Left kidney (tissue), 2 donors: ENCODE data around the gene ZDHHC11B. TPM values are rescaled to one million over a fixed set of nuclear protein-coding genes. Genes with fewer than 3 reads are reported as not detected.
"Not testable (repeated sequence)": the region's sequence is repeated elsewhere in the genome, so short reads cannot be mapped to it uniquely, and the experiment has no call there.

Experiments
- DNase-seq: peaks from one replicate; pipeline ENCODE4 v3.0.0-alpha.2; 2013
- polyA plus RNA-seq: library from polyadenylated mRNA; unstranded; fragments of 120-200 nt; gene quantifications from one replicate; pipeline ENCODE4 v1.2.1, GENCODE V29; 2013; ENCODE audit not compliant: insufficient read length

The ZDHHC11B gene
- polyA plus RNA-seq, 1 donor: 8.9 TPM

DNA sequence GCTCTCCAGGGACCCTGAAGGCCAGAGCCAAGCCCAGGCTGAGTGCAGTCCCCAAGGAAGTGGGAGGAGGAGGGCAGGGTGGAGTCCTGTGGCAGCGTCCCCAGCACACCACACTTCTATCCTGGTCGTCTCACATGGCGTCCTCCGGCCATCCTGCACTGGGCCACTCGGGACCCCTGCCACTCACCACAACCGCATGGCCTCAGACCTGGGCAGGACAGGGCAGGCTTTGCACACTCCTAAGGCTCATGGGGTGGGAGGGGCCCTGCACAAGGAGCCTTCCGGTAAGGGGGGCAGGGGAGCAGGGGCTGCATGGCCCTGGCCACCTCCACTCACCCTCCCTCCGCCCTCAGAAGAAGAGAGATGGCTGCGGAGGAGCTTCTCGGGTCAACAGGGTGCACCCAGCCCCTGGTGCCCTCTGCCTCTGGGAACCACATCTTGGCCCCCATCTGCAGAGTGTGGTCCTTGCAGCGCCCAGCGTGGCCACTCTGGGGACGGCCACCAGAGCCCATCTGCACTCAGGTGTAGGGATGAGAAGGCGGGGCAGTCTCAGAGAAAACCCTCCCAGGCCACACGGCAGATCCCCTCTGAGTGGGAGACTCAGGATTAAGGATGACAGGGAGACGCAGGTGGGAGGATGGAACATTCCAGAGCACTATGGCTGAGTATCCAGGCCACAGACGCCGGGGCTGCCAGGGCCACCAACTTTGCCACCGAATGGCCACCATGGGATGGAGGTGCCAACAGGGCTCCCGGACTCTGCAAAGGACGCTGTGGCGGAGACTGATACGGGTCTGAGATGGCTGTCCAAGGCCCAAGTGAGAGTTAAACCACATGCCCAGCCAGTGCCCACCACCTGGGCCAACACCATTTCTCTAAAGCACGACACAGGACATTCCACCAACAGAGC is 99.0 kb downstream of the ZDHHC11B start:
- no peak for DNase-seq

DNA sequence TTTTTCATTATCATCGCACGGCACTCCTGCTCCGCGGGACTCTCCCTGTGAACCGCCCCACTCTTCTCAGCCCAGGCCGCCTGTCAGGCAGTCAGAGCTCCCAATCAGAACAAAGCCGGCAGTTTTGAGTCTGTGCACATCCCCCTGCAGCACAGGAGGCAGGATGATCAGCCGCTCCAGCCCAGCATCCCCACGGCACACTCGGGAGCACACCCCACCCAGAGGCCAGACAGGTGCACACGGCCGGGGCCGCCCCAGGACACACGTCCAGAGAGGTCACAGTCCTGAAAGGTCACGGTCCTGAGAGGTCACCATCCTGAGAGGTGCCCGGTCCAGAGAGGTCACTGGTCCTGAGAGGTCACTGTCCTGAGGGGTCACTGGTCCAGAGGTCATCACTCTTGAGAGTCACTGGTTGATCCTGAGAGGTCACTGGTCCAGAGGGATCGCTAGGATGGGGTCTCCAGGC is 99.7 kb downstream of the ZDHHC11B start:
- no peak for DNase-seq

DNA sequence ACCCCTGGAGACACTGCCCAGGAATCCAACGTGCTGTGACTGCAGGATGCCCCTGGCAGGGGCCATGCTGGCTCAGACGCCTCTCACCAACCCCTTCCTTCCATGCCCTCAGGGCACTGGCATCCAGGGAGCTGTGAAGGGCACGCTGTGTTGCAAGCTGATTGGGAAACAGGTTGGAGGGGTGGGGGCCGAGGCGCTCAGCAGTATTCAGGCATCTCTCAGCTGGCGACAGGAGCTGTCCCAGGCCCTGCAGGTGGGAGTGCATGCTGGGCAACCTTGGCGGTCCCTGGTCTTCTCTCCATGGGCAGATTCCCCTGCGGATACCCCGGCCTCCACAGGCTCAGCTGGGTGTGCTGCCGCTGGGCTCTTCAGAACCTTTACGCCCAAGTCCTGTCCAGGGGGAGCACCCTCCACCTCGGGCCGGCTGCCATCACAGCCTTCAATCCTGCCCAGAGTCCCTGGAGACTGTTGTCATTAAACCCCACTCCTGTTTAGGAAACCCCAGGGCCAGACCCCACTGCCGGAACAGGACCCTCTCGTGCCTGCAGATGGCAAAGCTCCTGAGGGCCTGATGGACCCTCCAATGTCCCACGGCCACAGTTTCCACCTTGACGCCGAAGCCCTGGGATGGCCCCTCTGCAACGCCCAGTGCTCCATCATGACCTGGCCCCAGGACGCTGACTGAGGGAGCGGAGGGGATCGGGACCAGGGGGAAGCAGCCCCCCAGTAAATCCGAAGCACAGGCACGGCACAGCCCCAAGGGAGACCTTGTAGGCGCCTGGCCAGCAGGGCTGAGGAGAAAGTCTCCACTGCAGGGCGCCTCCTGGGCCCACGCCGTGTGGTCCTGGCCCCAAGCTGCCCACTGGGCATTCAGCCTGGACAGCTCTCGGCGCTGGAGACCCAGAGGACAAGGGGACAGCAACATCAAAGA is 100.7 kb downstream of the ZDHHC11B start:
- DNase-seq: no peak

DNA sequence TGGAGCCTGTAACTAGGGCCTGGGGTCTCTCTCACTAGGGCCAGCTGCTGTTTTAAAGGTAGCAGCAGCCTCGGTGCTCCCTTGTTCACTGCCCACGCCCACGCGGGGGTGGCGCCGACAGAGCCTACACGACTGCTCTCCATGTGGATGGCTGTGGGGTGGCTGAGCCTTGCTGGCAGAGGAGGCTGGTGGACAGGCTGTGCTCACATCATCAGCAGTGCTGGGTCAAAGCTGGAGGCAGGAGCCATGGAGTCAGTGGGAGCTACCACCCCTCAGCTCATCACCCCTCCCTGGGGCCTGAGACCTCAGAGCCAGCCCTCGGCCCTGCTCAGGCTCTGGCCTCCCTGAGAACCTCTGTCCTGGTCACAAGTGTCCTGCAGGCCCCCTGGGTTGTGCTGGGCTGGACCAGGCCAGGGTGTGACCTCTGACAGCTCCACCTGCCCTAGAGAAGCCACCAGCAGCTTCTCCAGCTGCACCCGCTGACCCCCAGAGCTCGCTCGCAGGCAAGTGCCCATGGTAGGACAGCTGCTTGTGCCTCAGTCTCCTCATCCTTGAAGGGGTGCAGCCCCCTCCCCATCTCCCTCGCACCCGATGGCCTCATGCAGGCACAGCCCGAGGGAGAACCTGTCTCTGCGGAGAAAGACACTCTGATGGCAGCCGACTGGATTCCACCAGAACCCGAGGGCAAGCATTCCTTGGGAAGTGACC is 101.7 kb downstream of the ZDHHC11B start:
- not testable (repeated sequence) for DNase-seq

DNA sequence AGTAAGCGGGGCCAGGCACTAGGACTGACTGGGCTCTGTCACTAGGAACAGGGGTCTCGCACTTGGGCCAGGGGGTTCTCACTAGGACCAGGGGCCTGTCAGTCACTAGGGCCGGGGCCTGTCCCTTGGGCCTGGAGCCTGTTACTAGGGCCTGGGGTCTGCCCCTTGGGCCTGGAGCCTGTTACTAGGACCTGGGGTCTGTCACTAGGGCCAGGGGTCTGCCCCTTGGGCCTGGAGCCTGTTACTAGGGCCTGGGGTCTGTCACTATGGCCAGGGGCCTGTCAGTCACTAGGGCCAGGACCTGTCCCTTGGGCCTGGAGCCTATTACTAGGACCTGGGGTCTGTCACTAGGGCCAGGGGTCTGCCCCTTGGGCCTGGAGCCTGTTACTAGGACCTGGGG is 102.3 kb downstream of the ZDHHC11B start:
- not testable (repeated sequence) for DNase-seq

DNA sequence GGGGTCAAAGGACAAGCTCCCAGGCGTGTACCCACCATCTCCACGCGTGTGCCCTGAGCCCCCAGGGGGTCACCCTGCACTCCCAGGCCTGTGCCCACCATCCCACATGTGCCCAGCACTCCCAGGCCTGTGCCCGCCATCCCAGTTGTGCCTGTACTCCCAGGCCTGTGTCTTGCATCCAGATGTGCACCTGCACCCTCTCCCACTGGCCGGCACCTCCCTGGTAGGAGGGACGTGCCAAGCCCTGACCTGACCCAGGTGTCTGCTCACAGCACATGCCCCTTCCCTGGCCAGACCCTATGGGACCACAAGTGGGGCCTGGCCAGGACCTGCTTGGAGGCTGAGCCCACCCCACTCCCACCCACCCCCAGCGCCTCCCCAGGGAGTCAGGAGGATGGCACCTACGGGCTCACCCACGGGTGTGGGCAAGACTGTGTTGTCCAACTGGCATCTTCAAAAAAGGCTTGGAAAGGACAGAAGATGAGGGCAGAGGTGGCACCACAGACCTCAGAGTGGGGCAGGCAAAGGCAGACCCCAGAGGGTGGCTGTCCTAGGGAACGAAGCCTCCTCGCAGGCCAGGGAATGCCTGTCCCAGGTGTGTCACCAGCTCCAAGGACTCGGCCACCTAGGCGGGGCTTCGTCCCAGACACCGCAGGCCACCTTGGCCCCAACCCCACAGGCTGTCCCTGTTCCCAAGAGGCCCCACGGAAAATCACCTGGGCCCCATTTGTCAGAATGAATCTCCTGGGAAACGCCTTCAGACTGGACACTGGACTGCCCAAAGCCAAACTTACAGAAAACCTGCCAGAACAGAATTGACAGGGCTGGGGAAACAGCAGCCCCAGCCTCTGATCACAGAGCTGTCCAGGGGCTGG is 103.0 kb downstream of the ZDHHC11B start:
- DNase-seq: not testable (repeated sequence)

DNA sequence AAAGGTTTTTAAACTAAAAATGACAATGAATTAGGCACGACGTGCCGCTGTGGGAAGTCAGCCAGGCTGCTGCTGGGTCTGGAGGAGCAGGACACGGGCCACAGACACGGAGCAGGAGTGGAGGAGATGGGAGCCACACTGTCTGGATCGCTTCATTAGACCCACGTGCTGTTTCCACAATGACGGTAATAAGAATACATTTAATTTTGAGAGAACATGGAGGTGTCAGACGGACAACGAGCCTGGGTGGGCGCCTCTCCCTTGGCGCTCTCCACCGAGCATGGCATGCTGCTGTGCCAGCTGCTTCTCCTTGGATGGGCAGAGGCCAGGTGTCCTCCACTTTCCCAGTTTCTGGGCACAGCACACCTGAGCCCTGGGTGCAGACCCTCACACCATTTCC is 103.7 kb downstream of the ZDHHC11B start:
- not testable (repeated sequence) for DNase-seq

DNA sequence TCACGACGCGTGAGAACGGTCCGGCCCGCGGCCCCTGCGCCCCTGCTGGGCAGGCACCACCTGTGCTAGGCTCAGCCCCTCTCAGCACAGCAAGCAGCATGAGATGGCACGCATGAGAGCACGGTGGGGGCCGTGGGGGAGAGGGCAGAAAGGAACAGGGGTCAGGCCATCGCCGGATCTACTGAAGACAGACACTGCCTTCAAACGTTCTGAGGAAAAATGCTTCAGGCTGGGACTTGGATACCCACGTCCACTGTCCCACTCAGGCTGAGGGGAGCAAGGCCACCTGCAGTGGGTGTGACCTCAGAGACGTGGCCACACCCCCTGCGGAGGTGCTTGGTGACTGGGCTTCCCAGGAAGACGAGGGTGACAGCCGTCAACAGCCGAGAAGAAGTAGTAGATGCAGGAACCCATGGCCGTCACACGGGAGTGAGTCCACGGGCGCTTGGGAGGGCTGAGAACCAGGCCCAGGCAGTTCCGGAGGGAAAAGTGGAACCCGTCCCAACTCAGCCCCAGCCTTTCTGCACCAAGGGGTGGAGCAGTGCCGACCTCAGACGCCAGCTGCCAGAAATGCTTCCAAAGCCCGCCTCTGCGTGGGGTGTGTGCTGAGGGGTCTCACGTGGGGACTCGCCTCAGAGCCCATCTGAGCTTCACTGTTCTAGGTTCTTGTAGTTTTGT is 104.3 kb downstream of the ZDHHC11B start:
- not testable (repeated sequence) for DNase-seq

DNA sequence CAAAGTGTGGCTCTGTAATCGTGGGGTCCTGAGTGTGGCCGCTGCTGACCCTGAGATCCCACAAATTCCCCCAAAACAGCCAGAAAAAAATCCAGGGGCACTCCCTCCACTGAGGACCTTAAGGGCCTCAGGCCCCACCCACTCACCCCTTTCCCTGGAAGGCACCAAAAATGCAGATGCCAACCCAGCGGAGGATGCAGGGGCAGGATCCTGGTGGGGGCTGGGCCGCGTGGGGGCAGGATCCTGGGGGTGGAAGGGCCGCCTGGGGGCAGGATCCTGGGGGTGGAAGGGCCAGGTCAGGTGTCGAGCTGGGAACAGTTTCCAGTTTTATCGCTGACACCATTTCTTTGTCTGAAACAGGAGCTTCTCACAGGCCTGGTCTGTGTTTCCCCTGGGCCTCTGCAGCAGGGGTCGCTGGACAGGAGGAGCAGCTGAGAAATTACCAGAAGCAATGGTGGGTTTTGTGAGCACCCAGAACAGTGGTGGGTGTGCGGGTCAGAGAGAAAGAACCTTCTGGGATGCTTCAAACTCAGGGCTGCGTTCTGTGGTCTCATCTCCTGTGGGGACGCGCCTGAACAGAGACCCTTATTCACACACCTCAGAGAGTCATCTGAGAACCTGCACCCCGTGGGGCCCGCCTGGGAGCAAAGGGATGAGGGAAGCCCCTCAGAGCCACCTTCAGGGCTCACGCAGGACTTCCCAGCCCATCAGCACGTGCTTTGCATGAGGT is 105.2 kb downstream of the ZDHHC11B start:
- not testable (repeated sequence) for DNase-seq

DNA sequence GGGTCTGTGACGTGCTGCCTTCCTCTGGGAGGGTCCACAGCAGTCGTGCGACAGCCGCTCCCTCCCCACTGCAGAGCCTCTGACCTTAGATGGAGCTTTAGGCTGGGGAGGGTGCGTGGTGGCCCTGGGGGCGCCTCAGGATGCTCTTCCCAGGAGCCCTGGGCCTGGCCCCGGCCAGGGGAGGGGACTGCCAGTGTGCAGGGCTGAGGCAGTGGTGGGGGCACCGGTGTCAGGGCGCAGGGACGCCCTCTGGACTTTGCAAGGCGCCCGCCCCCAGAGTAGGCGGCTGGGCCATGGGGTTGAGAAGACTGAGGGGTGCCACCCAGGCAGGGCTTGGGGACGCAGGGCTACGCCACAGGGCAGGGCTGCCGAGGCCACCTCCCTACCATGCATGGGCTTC is 106.0 kb downstream of the ZDHHC11B start:
- DNase-seq: not testable (repeated sequence)

DNA sequence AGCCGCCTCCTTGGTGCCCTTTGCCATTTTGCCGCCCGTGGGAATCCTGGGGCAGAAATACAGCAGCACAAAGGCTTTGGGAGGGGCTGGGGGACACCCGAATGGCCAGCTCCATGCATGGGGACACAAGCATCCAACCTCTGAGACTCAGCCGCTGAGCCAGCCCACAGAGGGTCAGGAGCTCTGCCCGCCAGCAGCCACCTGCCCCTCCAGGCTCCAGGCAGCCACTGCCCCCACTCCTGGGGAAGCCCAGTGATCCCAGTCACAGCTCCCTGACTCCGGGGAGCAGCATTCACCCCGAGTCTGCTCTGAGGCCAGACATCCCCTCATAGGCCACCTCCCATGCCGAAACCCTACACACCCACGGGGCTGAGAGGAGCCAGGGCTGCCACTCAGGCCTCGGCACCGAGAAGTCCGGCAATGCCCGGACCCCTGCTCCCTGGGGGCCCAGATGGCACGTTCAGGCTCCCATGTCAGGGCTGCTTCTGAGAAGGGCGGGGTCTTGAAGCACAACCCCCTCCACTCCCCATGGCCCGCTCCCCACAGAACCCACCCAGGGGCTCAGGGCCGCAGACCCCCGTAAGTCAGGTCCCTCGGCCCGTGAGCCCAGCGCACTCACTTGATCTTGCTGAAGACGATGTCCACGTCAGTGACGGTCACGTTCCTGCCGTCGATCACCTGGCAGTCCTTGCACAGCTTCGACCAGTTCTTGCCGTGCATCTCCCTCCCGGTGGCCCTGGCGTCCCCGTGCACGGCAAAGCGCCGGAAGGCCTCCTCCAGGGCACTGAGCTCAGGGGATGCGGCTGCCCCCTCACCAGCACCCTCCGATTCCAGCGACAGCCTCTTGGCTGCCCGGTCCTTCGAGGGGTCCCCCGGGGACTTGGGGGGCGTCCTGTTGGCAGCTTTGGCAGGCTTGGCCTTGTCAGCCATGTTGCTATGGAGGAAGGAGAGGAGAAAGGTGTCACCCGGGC is 107.1 kb downstream of the ZDHHC11B start:
- DNase-seq: no peak

DNA sequence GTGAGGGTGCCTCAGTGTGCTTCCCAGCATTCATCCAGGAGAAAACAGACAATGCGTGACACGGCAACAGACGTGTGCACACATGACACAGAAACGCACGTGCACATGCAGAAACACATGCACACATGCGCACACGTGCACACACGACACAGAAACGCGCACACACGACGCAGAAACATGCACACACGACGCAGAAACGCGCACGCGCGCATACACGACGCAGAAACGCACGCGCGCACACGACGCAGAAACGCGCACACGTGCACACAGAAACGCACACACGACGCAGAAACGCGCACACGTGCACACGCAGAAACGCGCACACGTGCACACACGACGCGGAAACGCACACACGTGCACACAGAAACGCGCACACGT is 107.8 kb downstream of the ZDHHC11B start:
- DNase-seq: no peak

DNA sequence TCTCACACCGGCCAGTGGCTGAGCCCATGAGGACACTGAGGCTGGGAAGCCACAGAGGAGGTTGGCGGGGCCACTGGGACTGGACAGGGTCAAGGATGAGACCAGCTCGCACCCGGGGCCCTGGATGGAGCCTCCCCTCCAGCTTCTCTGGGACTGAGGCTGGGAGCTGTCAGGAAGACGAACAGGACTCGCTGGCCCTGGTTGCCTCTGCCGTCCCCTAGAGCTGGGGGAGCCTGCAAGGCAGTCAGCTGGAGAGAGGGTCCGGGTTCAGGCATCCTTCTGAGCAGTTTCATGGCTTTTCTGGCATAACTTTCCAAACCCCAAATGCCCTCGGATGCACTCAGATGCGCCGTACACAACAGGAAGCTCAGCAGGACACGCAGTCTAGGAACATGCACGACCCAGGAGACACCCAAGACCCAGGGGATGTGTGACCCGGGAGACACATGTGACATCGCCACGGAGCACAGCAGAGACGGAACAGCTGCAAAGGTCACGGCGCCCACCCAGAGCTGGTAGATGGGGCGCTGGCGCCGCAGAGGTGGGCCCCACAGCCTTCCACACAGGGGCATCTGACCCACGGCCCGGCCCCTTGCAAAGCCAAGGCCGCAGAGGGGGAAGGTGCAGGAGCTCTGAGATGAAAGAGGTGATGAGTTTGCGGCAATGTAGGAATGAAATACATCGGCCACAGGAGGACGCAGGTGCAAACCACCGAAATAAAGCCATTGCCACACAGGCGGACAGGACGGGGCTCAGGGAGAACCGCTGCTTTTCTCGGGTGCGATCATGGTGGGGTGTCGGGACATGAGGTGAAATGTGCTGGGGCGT is 108.4 kb downstream of the ZDHHC11B start:
- no peak for DNase-seq

DNA sequence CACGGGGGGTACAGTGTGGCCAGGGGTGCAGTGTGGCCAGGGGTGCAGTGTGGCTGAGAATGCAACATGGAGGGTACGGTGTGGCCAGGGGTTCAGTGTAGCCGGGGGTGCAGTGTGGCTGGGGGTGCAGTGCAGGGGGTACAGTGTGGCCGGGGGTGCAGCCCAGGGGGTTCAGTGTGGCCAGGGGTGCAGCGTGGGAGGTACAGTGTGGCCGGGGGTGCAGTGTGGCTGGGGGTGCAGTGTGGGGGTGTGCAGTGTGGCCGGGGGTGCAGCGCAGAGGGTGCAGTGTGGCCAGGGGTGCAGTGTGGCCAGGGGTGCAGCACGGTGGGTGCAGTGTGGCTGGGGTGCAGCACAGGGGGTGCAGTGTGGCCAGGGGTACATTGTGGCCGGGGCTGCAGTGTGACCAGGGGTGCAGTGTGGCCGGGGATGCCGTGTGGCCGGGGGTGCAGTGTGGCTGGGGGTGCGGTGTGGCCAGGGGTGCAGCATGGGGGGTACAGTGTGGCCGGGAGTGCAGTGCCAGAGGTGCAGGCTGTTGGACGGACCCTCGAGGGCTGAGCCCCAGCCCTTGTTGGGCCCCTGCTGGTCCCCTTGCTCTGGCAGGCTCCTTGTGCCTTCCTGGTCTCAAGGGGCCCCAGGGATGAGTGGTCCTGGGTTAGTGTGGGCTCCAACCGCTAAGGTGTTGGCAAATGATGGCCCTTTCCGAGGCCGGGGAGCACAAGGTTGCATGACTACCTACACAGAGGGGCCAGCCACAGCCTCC is 109.2 kb downstream of the ZDHHC11B start:
- DNase-seq: no peak

DNA sequence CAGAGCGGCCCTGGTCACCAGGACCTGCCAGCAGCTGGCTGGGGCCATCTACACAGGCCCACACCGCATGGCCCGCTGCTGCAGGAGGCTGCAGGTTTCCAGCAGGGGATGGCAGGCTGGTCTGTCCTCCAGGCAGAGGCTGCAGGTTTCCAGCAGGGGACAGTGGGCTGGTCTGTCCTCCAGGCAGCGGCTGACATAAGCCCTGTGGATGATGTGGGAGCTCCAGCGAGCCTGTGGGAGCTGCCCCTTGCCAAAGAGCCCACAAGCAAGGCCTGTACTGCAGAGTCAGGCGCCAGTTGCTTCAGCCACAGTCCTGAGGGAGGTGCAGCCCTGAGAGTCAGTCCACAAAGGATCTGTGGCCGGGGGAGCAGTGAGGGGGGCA is 109.9 kb downstream of the ZDHHC11B start:
- no peak for DNase-seq

DNA sequence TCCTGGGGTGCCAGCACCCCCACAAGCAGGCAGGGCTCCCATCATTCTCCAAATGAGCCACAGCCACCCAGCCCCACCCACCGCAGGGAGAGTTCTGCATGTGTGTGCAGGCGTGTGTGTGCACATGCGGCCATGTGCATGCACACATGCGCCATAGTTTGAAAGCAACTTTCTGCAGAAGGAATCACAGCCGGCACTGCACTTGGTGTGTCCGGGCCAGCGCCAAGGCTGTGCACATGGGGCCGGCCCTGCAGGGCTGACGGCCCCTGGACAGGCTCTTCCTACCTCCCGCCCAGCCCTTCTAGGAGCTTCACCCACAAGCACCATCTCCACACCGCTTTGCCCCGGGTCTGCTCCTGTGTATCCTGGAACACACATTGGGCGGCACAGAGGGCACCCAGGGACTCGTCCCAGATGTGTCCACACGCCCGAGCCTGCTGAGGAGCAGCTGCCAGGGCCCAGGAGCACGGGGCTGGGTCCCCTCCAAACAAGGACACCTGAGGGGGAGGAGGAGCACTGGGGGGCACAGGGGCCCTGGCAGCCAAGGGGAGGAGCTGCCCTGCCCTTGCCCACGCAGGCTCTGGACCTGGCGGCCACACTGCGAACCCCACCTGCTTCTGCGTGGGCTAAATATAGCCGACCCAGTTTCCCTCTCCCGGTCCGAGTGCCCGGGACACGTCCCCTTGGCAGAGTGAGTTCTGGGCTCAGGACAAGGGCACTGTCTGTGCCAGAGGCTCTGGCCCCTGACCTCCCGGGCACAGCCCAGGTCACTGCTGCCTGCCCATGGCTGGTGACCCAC is 110.5 kb downstream of the ZDHHC11B start:
- DNase-seq: no peak
